ENCODE data around the gene ADGRG7. TPM values are rescaled to one million over a fixed set of nuclear protein-coding genes. Genes with fewer than 3 reads are reported as not detected.

Gene ADGRG7
- total and polyA plus RNA-seq, 2 donors from 2014 or later = not detected

DNA sequence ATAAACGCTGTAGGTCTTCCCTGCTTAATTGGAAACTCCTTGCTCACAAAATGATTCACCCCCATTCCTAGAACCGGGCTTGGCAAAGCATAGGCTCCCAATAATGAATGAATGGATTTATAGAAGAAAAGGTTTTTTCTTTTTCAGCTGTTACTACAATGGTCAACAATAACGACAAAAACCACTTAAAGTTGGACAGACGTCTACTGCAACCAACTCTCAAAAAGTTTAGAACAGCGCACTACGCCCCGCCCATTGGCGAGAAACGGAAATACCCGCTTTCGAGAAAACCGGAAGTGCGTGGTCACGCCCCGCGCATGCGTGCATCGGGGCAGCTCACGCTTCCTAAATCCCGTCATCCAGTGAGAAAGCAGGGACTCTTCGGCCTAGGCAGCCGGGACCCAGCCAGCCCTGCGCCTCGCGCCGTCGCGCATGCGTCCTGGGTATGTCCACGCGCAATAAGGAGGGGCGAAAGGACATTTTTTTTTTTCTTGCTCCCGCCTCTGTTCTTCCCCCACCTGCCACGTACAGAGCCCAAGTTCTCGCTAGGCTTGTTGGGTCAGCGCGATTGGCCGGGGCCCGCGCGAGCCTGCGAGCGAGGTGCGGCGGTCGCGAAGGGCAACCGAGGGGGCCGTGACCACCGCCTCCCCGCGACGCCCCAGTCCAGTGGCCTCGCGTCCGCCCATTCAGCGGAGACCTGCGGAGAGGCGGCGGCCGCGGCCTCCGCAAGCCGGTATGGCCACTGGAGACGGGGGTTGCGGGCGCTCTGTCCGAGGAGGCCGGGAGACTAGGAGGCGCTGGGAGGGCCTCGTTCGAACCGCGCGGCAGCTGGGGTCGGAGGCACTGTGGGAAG lies 99.8 kb downstream of the ADGRG7 start, which contains the start of gene TFG:
Gene TFG (plus strand): TSS at position 506 of the 853 bp plus-strand sequence. CDS start 4,192 bp downstream, outside the sequence.
- Histone ChIP-seq H3K4me3 (ENCODE audit: low read length in 3 of 3) (peak within 1 kb of the TSS; percentile 88 to 93 (median 89)), H3K36me3 (ENCODE audit: control insufficient read depth in 2 of 3, insufficient read depth in 3 of 3, low read length in 3 of 3) (no peaks in the 10 kb centered on the region), H3K9ac (ENCODE audit: low read length in 3 of 3) (peak within 1 kb of the TSS; percentile 79 to 89 (median 87)), H3K4me1 (ENCODE audit: control insufficient read depth in 2 of 3, insufficient read depth in 2 of 3, low read depth in 1 of 3, low read length in 3 of 3) (peaks cover 0 to 5% (median 2%) of the 10 kb centered on the region in 3 donors), H3K9me3 (ENCODE audit: control insufficient read depth in 2 of 3, insufficient read depth in 1 of 3, low read length in 3 of 3) (no peaks in the 10 kb centered on the region), H3K27me3 (ENCODE audit: control insufficient read depth, insufficient read depth, low read length) (no peaks in the 10 kb centered on the region), H3K27ac (ENCODE audit: low read depth in 2 of 2, low read length in 2 of 2) (peak within 1 kb of the TSS; percentile 93 to 94)
- FAIRE-seq (peak; percentile 96), DNase-seq (peak; percentile 99 to 100 (median 99))
- intact Hi-C loops (cut with DNase I) = no loop called here
- TF ChIP-seq CTCF (IDR thresholded peaks at IDR 0.05; ENCODE audit: borderline replicate concordance, extremely low read depth, insufficient read depth) = no peak

DNA sequence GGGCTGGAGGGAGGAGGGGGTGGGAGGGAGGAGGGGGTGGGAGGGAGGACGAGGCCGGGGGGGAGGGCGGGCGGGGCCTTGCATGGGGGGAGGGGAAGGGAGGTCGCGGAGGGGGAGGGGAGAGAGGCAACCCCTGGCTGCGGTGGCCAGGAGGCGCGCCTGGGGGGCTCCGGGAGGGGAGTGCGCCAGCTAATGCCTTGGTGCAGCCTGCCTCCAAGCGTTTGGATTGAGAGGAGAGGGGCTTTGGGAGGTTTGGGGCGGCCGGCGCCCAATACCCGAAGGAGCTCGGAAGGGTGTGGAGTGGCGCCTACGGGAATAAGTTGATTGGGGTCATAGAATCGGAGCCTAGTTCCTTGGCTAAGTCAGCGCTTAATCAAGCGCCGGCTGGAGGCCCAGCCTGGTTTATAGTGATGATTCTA lies 100.5 kb downstream of the ADGRG7 start:
- no peak for FAIRE-seq
- intact Hi-C loops (cut with DNase I) = no loop called here
- Histone ChIP-seq H3K9ac (ENCODE audit: low read length in 3 of 3) (peak overlapping the region; percentile 79 to 89 (median 87)), H3K27me3 (ENCODE audit: control insufficient read depth, insufficient read depth, low read length) (no peaks in the 10 kb centered on the region), H3K36me3 (ENCODE audit: control insufficient read depth in 2 of 3, insufficient read depth in 3 of 3, low read length in 3 of 3) (no peaks in the 10 kb centered on the region), H3K4me1 (ENCODE audit: control insufficient read depth in 2 of 3, insufficient read depth in 2 of 3, low read depth in 1 of 3, low read length in 3 of 3) (peaks cover 0 to 5% (median 2%) of the 10 kb centered on the region in 3 donors), H3K27ac (ENCODE audit: low read depth in 2 of 2, low read length in 2 of 2) (peak overlapping the region; percentile 93 to 94), H3K4me3 (ENCODE audit: low read length in 3 of 3) (peak overlapping the region; percentile 88 to 93 (median 89)), H3K9me3 (ENCODE audit: control insufficient read depth in 2 of 3, insufficient read depth in 1 of 3, low read length in 3 of 3) (no peaks in the 10 kb centered on the region)
- no peak for TF ChIP-seq CTCF (IDR thresholded peaks at IDR 0.05; ENCODE audit: borderline replicate concordance, extremely low read depth, insufficient read depth)
- peak; percentile 76 to 88 (median 81) for DNase-seq

- H3K27ac ChIP-seq (ENCODE audit: low read depth in 2 of 2, low read length in 2 of 2) = peak overlapping the region; percentile 36 to 70
- FAIRE-seq = no peak
- H3K9ac ChIP-seq (ENCODE audit: low read length in 3 of 3) = peak overlapping the region; percentile 79 to 89 (median 87)
- intact Hi-C loops (cut with DNase I) = no loop called here
- no peaks in the 10 kb centered on the region for H3K9me3 ChIP-seq (ENCODE audit: control insufficient read depth in 2 of 3, insufficient read depth in 1 of 3, low read length in 3 of 3)
- H3K27me3 ChIP-seq (ENCODE audit: control insufficient read depth, insufficient read depth, low read length) = no peaks in the 10 kb centered on the region
- peak in 4 of 5 donors; percentile 14 to 65 (median 31) for DNase-seq
- peaks cover 0 to 3% (median 2%) of the 10 kb centered on the region in 3 donors for H3K36me3 ChIP-seq (ENCODE audit: control insufficient read depth in 2 of 3, insufficient read depth in 3 of 3, low read length in 3 of 3)
- TF ChIP-seq CTCF (IDR thresholded peaks at IDR 0.05; ENCODE audit: borderline replicate concordance, extremely low read depth, insufficient read depth) = no peak
- H3K4me3 ChIP-seq (ENCODE audit: low read length in 3 of 3) = peak overlapping the region; percentile 88 to 93 (median 89)
- H3K4me1 ChIP-seq (ENCODE audit: control insufficient read depth in 2 of 3, insufficient read depth in 2 of 3, low read depth in 1 of 3, low read length in 3 of 3) = peaks cover 0 to 5% (median 2%) of the 10 kb centered on the region in 3 donors
Observed at GRCh38 chr3:100710261-100710968, 101.0 kb downstream of the ADGRG7 start.
